ENCODE results near the gene DPYSL4. TPM values are rescaled to one million over a fixed set of nuclear protein-coding genes. Genes with fewer than 3 reads are reported as not detected.

Gene DPYSL4
- total and polyA plus RNA-seq, 2 of the 4 experiments (the other 2 are of a cell fraction) = 8.1 to 30.5 TPM

DNA sequence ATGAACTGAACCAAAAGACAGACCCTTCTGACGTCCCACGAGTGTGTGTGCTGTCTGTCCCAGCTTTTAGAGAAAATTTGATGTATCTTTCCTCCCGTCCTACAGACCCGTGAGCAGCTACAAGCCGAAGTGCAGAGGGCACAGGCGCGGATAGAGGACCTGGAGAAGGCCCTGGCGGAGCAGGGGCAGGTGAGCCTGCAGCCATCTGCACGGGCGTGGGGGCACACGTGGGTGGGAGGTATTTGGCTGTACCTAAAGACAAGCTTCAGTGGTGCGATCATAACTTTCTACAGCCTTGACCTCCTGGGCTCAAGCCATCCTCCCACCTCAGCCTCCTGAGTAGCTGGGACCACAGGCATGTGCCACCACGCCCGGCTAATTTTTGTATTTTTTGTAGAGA lies 41.7 kb upstream of the DPYSL4 start:
- Histone ChIP-seq H3K4me1 (ENCODE audit: control insufficient read depth, insufficient read depth, low read length) (no peaks in the 10 kb centered on the region), H3K9ac (ENCODE audit: low read depth, low read length) (no peak overlapping the region), H3K18ac (ENCODE audit: low read depth, low read length) (no peak overlapping the region), H2AFZ (replicated peaks; ENCODE audit: low read length, poor library complexity) (no peak overlapping the region), H3K56ac (ENCODE audit: extremely low read depth, insufficient read depth, low read length) (no peak overlapping the region), H4K8ac (ENCODE audit: low read depth in 2 of 2, low read length in 2 of 2) (no peak overlapping the region), H3K4ac (ENCODE audit: low read depth, low read length) (no peak overlapping the region), H4K91ac (ENCODE audit: insufficient read depth, low read depth, low read length) (no peak overlapping the region), H3K23ac (ENCODE audit: low read depth, low read length) (no peak overlapping the region), H2BK20ac (ENCODE audit: low read depth, low read length) (no peak overlapping the region), H3K4me3 (ENCODE audit: insufficient read depth, low read depth, low read length) (no peak overlapping the region), H3K4me2 (ENCODE audit: low read depth, low read length) (no peak overlapping the region), H2AK9ac (replicated peaks; ENCODE audit: low read depth, low read length, poor library complexity) (no peak overlapping the region), H3K9me1 (ENCODE audit: insufficient read depth, low read length) (no peaks in the 10 kb centered on the region), H4K5ac (ENCODE audit: low read depth, low read length) (no peak overlapping the region), H3K9me3 (ENCODE audit: control insufficient read depth, insufficient read depth, low read length) (no peaks in the 10 kb centered on the region), H2BK5ac (ENCODE audit: low read depth, low read length, poor library complexity, severe bottlenecking) (no peak overlapping the region), H2AK5ac (ENCODE audit: low read depth, low read length) (no peak overlapping the region), H3K79me1 (ENCODE audit: low read depth in 1 of 2, low read length in 2 of 2) (no peaks in the 10 kb centered on the region), H3K27me3 (ENCODE audit: control insufficient read depth, insufficient read depth, low read length) (peaks cover 6% of the 10 kb centered on the region; the same call in 1 of the 2 replicates), H3K36me3 (ENCODE audit: control insufficient read depth, insufficient read depth, low read length) (no peaks in the 10 kb centered on the region), H2BK120ac (ENCODE audit: low read depth, low read length) (no peak overlapping the region), H2BK15ac (ENCODE audit: low read depth, low read length) (no peak overlapping the region), H3K14ac (replicated peaks; ENCODE audit: low read depth, low read length) (no peak overlapping the region), H3K27ac (ENCODE audit: insufficient read depth, low read length) (no peak overlapping the region), H4K20me1 (ENCODE audit: insufficient read depth, low read length) (no peaks in the 10 kb centered on the region; the same call in 1 of the 2 replicates)
- dilution Hi-C loops (cut with HindIII; ENCODE audit: low sequenced_read_pairs, unreplicated experiment) = no loop called here
- WGBS, 2 experiments (ENCODE audit: extremely low coverage in 2 of 2, insufficient read length in 1 of 2) = 71% methylated on average over 6 of the region's 14 CpGs; no CpG with 5 or more reads in 1 of the 2 experiments
- in situ Hi-C loops (cut with MboI; ENCODE audit: low sequenced_read_pairs) = no loop called here
- ATAC-seq (ENCODE audit: low read depth) = no peak
- no peak for TF ChIP-seq MAZ (IDR thresholded peaks at IDR 0.05; ENCODE audit: borderline replicate concordance, low read depth, low read length)
- no peak for TF ChIP-seq RCOR1 (IDR thresholded peaks at IDR 0.05; ENCODE audit: insufficient replicate concordance, low read length)
- DNase-seq = no peak
- POLR2A ChIA-PET (ENCODE audit: unreplicated experiment) = no interaction called here
- intact Hi-C loops (cut with micrococcal nuclease) = no loop called here
- no TSS peak for BruUV-seq (replicated peaks)
- CTCF ChIA-PET = no interaction called here

Data from IMR-90 (cell line).